GM23338 (cell line): ENCODE results near the gene ARID1B. TPM values are rescaled to one million over a fixed set of nuclear protein-coding genes. Genes with fewer than 3 reads are reported as not detected.

Experiments
- ATAC-seq: fragments of 200-7000 bp; cut with Tn5 transposase; 3 replicates; pipeline ENCODE4 v1.9.1; 2020
- DNase-seq: peaks from one replicate; pipeline ENCODE4 v3.0.0-alpha.2; 2015; ENCODE audit warnings: low spot score
- H2AFZ ChIP-seq: fragments of 200-600 bp; sonication (generic); 2 replicates; pipeline ENCODE4 v1.8.0; 2016; ENCODE audit warnings: antibody characterized with exemption, mild to moderate bottlenecking, moderate library complexity
- H3F3A ChIP-seq: fragments of 200-600 bp; sonication (generic); replicated peaks from 2 replicates; pipeline ENCODE4 v1.8.0; 2017; ENCODE audit warnings: antibody characterized with exemption, mixed run types, low read depth
- H3K27ac ChIP-seq: fragments of 200-600 bp; sonication (generic); 2 replicates; pipeline ENCODE4 v1.6.1; 2016; ENCODE audit warnings: low read depth
- H3K27me3 ChIP-seq: fragments of 200-600 bp; sonication (generic); 2 replicates; pipeline ENCODE4 v1.8.0; 2016; ENCODE audit warnings: mild to moderate bottlenecking, mixed run types, moderate library complexity; ENCODE audit not compliant: insufficient read depth
- H3K36me3 ChIP-seq: fragments of 200-600 bp; sonication (generic); 2 replicates; pipeline ENCODE4 v1.8.0; 2016; ENCODE audit warnings: mild to moderate bottlenecking; ENCODE audit not compliant: insufficient read depth
- H3K4me1 ChIP-seq: fragments of 200-600 bp; sonication (generic); 2 replicates; pipeline ENCODE4 v1.8.0; 2016; ENCODE audit warnings: mild to moderate bottlenecking, moderate library complexity; ENCODE audit not compliant: insufficient read depth
- H3K4me2 ChIP-seq: fragments of 200-600 bp; sonication (generic); 2 replicates; pipeline ENCODE4 v1.7.1; 2017; ENCODE audit warnings: mixed run types
- H3K4me3 ChIP-seq: fragments of 200-600 bp; sonication (generic); 2 replicates; pipeline ENCODE4 v1.6.1; 2016; ENCODE audit warnings: mixed run types
- H3K79me2 ChIP-seq: fragments of 200-600 bp; sonication (generic); replicated peaks from 2 replicates; pipeline ENCODE4 v1.8.0; 2017; ENCODE audit warnings: mild to moderate bottlenecking; ENCODE audit not compliant: insufficient read depth
- H3K9me2 ChIP-seq: fragments of 200-600 bp; sonication (generic); 2 replicates; pipeline ENCODE4 v1.8.0; 2017; ENCODE audit not compliant: insufficient read depth
- H4K20me1 ChIP-seq: fragments of 200-600 bp; sonication (generic); replicated peaks from 2 replicates; pipeline ENCODE4 v1.8.0; 2017; ENCODE audit warnings: mild to moderate bottlenecking; ENCODE audit not compliant: insufficient read depth
- H3K27ac Mint-ChIP-seq: 2 replicates; pipeline ENCODE4 v1.8.0; 2020; ENCODE audit warnings: inconsistent platforms, mild to moderate bottlenecking, moderate library complexity, mixed read lengths
- H3K27me3 Mint-ChIP-seq: 3 replicates; pipeline ENCODE4 v1.8.0; 2022; ENCODE audit warnings: low read depth, mild to moderate bottlenecking, moderate library complexity, mixed read lengths, inconsistent platforms; ENCODE audit not compliant: insufficient read depth, poor library complexity
- H3K36me3 Mint-ChIP-seq: 3 replicates; pipeline ENCODE4 v1.8.0; 2021; ENCODE audit warnings: low read depth, mild to moderate bottlenecking, inconsistent platforms, moderate library complexity, mixed read lengths
- H3K4me1 Mint-ChIP-seq: 3 replicates; pipeline ENCODE4 v1.8.0; 2020; ENCODE audit warnings: mild to moderate bottlenecking, inconsistent platforms, mixed read lengths
- H3K4me3 Mint-ChIP-seq: 3 replicates; pipeline ENCODE4 v1.8.0; 2021; ENCODE audit warnings: moderate library complexity, mild to moderate bottlenecking, inconsistent platforms, mixed read lengths
- H3K9me3 Mint-ChIP-seq: 3 replicates; pipeline ENCODE4 v1.8.0; 2020; ENCODE audit warnings: moderate library complexity, mild to moderate bottlenecking, inconsistent platforms, mixed read lengths
- CREB1 ChIP-seq: fragments of 250-450 bp; sonication (Bioruptor Pico); IDR thresholded peaks from 2 replicates; pipeline ENCODE4 v1.5.0; 2020; ENCODE audit warnings: low read depth, mild to moderate bottlenecking, moderate library complexity
- CTCF ChIP-seq, 2 experiments: fragments of 200-600 bp in 1 of 2; sonication (generic) in 1 of 2; conservative IDR thresholded peaks; 2 replicates each; pipeline versions ENCODE4 v1.5.1 to v1.6.1; 2016 to 2017; ENCODE audit warnings: antibody characterized with exemption in 2 of 2, low read depth in 2 of 2, mild to moderate bottlenecking in 2 of 2, moderate library complexity in 1 of 2
- ETS1 ChIP-seq: IDR thresholded peaks from 2 replicates; pipeline ENCODE4 v1.6.1; 2016; ENCODE audit warnings: antibody characterized with exemption
- EZH2 ChIP-seq: fragments of 200-600 bp; sonication (generic); IDR thresholded peaks from one replicate; pipeline ENCODE4 v1.8.0; 2017; ENCODE audit warnings: antibody characterized with exemption, mild to moderate bottlenecking, low read depth; ENCODE audit not compliant: unreplicated experiment
- EZH2phosphoT487 ChIP-seq: fragments of 200-600 bp; sonication (generic); IDR thresholded peaks from one replicate; pipeline ENCODE4 v1.8.1; 2018; ENCODE audit warnings: antibody characterized with exemption; ENCODE audit not compliant: unreplicated experiment
- JUNB ChIP-seq: IDR thresholded peaks from one replicate; pipeline ENCODE4 v1.6.1; 2016; ENCODE audit warnings: antibody characterized with exemption; ENCODE audit not compliant: unreplicated experiment
- NANOG ChIP-seq: IDR thresholded peaks from 2 replicates; pipeline ENCODE4 v1.6.1; 2016; ENCODE audit warnings: antibody characterized with exemption, borderline replicate concordance
- POLR2AphosphoS5 ChIP-seq: IDR thresholded peaks from 2 replicates; pipeline ENCODE4 v1.6.1; 2016; ENCODE audit warnings: antibody characterized with exemption, low read depth
- REST ChIP-seq: IDR thresholded peaks from one replicate; pipeline ENCODE4 v1.6.1; 2018; ENCODE audit warnings: antibody characterized with exemption; ENCODE audit not compliant: unreplicated experiment
- STAT1 ChIP-seq: IDR thresholded peaks from one replicate; pipeline ENCODE4 v1.6.1; 2016; ENCODE audit warnings: antibody characterized with exemption; ENCODE audit not compliant: unreplicated experiment
- ZNF114 ChIP-seq: fragments of 250-450 bp; sonication (Bioruptor Pico); IDR thresholded peaks from 2 replicates; pipeline ENCODE4 v1.5.0; 2020; ENCODE audit warnings: mild to moderate bottlenecking, moderate library complexity
- ZNF462 ChIP-seq: fragments of 250-450 bp; sonication (Bioruptor Pico); IDR thresholded peaks from 2 replicates; pipeline ENCODE4 v1.5.0; 2020; ENCODE audit warnings: mild to moderate bottlenecking, moderate library complexity
- polyA plus RNA-seq: library from polyadenylated mRNA; unstranded; fragments of >200 nt; fragmentation: Nextera tagmentation; extraction: Ambion mirVana; gene quantifications from 2 replicates; pipeline ENCODE4 v1.2.1, GENCODE V29; 2016
- total RNA-seq: library from RNA; depleted of rRNA; stranded (reverse); fragments of >200 nt; shearing (Covaris generic); gene quantifications from 2 replicates; pipeline ENCODE4 v1.2.3, GENCODE V29; 2014

The ARID1B gene
- total and polyA plus RNA-seq, 2 experiments from 2014 or later = 59.3 to 72.2 TPM

GRCh38 chr6:157094038-157094437 is 316.9 kb downstream of the ARID1B start:
- Mint-ChIP-seq H3K27me3 (peaks cover 3% of the 10 kb centered on the region), H3K4me3 (no peak overlapping the region), H3K4me1 (peaks cover 62% of the 10 kb centered on the region), H3K36me3 (no peaks in the 10 kb centered on the region), H3K27ac (no peak overlapping the region), H3K9me3 (no peaks in the 10 kb centered on the region)
- ATAC-seq (no peak), DNase-seq (no peak)
- no peaks in the 10 kb centered on the region for H3K36me3 ChIP-seq
- H3K4me3 ChIP-seq = no peak overlapping the region
- H3K9me2 ChIP-seq = no peaks in the 10 kb centered on the region
- no peak overlapping the region for H3K27ac ChIP-seq
- no peaks in the 10 kb centered on the region for H3K27me3 ChIP-seq
- H3K79me2 ChIP-seq = peaks cover 7% of the 10 kb centered on the region; the same call in 1 of the 2 replicates
- no peak overlapping the region for H2AFZ ChIP-seq
- H3F3A ChIP-seq = no peaks in the 10 kb centered on the region
- H3K4me1 ChIP-seq = peaks cover 21% of the 10 kb centered on the region
- TF ChIP-seq ZNF462 (CRISPR knock-in tag) (no peak), CREB1 (no peak), NANOG (no peak), REST (no peak), JUNB (no peak), POLR2AphosphoS5 (no peak), ZNF114 (CRISPR knock-in tag) (no peak), CTCF (conservative IDR thresholded peaks at IDR 0.05; ENCODE audit: low read depth in 2 of 2) (no peak), STAT1 (no peak), ETS1 (no peak), EZH2 (no peak), EZH2phosphoT487 (no peak)
- no peak overlapping the region for H3K4me2 ChIP-seq
- no peaks in the 10 kb centered on the region for H4K20me1 ChIP-seq
